HepG2 (cell line): ENCODE data around the gene KIF6.

Experiments
- CREB3 ChIP-seq: sonication (generic); formaldehyde crosslinking; IDR thresholded peaks from 2 replicates; pipeline ENCODE4 v1.5.0; 2020; ENCODE audit warnings: missing genetic modification reagents
- JUN ChIP-seq: sonication (generic); formaldehyde crosslinking; IDR thresholded peaks from 2 replicates; pipeline ENCODE4 v1.4.0; 2020; ENCODE audit warnings: mild to moderate bottlenecking, missing genetic modification reagents
- POLR2A ChIP-seq, 2 experiments: IDR thresholded peaks; 2 replicates each; pipeline ENCODE4 v1.6.1; 2011; ENCODE audit warnings: low read depth in 2 of 2, low read length in 2 of 2, mild to moderate bottlenecking in 1 of 2, moderate library complexity in 1 of 2; ENCODE audit not compliant: insufficient read depth in 1 of 2
- POLR2G ChIP-seq: fragments of 200-400 bp; formaldehyde crosslinking; IDR thresholded peaks from 2 replicates; pipeline ENCODE4 v1.6.1; 2018; ENCODE audit warnings: mild to moderate bottlenecking, low read depth, low read length, moderate library complexity
- THRA ChIP-seq: sonication (generic); formaldehyde crosslinking; IDR thresholded peaks from 2 replicates; pipeline ENCODE4 v1.4.0; 2020; ENCODE audit warnings: missing genetic modification reagents, borderline replicate concordance
- TOE1 ChIP-seq: sonication (generic); formaldehyde crosslinking; IDR thresholded peaks from 2 replicates; pipeline ENCODE4 v1.4.0; 2020; ENCODE audit warnings: mild to moderate bottlenecking, missing genetic modification reagents
- TOPORS ChIP-seq: sonication (generic); formaldehyde crosslinking; IDR thresholded peaks from 2 replicates; pipeline ENCODE4 v1.8.0; 2023; ENCODE audit warnings: mild to moderate bottlenecking, missing genetic modification reagents
- ZNF230 ChIP-seq: sonication (generic); formaldehyde crosslinking; IDR thresholded peaks from 2 replicates; pipeline ENCODE4 v1.4.0; 2020; ENCODE audit warnings: mild to moderate bottlenecking, missing genetic modification reagents
- ZNF263 ChIP-seq: sonication (generic); formaldehyde crosslinking; IDR thresholded peaks from 2 replicates; pipeline ENCODE4 v1.4.0; 2020; ENCODE audit warnings: missing genetic modification reagents
- ZNF766 ChIP-seq: sonication (generic); formaldehyde crosslinking; IDR thresholded peaks from 2 replicates; pipeline ENCODE4 v1.5.0; 2020; ENCODE audit warnings: missing genetic modification reagents, borderline replicate concordance
- ZNF772 ChIP-seq: sonication (generic); formaldehyde crosslinking; IDR thresholded peaks from 2 replicates; pipeline ENCODE4 v1.5.0; 2020; ENCODE audit warnings: mild to moderate bottlenecking, missing genetic modification reagents
- ZNF782 ChIP-seq: sonication (generic); formaldehyde crosslinking; IDR thresholded peaks from 2 replicates; pipeline ENCODE4 v1.4.0; 2020; ENCODE audit warnings: missing genetic modification reagents, mild to moderate bottlenecking, borderline replicate concordance

DNA sequence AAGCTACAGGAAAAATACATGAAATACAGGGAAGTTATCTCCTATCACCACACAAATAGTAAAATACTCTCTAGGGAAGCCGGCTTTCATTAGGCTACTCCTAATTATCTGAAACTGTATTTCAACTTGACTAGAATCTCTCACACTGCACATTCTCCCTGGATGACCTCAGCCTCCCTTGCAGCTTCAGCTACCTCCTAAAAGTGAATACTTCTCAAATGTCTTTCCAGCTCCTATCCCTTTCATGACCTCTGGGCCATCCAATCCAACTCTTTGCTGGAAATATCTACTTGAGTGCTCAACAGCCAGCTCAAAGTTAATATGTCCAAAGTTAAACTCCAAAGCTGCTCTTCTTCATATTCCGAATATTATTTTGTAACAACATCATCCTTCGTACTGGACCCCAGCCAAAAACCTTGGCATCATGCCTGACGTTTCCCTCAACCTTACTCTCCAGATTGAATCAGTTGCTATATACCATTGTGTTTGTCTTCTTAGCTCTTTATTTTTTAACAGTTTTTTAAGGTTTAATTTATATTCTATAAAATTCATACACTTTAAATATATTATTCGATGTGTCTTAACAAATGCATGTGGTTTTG lies 29.4 kb upstream of the KIF6 start:
- TF ChIP-seq TOPORS (CRISPR knock-in tag) = no peak
- TF ChIP-seq CREB3 (CRISPR knock-in tag) = no peak
- TF ChIP-seq ZNF263 (CRISPR knock-in tag) = no peak
- no peak for TF ChIP-seq ZNF772
- no peak for TF ChIP-seq ZNF782 (CRISPR knock-in tag)
- no peak for TF ChIP-seq ZNF230
- no peak for TF ChIP-seq THRA (CRISPR knock-in tag)
- no peak for TF ChIP-seq ZNF766 (CRISPR knock-in tag)
- TF ChIP-seq JUN (CRISPR knock-in tag) = no peak
- no peak for TF ChIP-seq POLR2G
- no peak for TF ChIP-seq POLR2A (IDR thresholded peaks at IDR 0.05; ENCODE audit: insufficient read depth in 1 of 2, low read depth in 2 of 2, low read length in 2 of 2)
- no peak for TF ChIP-seq TOE1 (CRISPR knock-in tag)
